MM.1S (cell line): ENCODE measurements around the gene IL2RG.

Source experiments
- EZH2 ChIP-seq: fragments of 300-600 bp; sonication (generic); optimal IDR thresholded peaks from 2 replicates; pipeline ENCODE3; 2017; ENCODE audit warnings: low read depth, mild to moderate bottlenecking, antibody characterized with exemption, low read length, mixed read lengths
- EZH2phosphoT487 ChIP-seq: fragments of 300-600 bp; sonication (generic); IDR thresholded peaks from 2 replicates; pipeline ENCODE4 v1.6.1; 2018; ENCODE audit warnings: antibody characterized with exemption, low read length
- TF ChIP-seq, protein P1 (sequence below): fragments of 300-600 bp; sonication (generic); IDR thresholded peaks from 2 replicates; pipeline ENCODE4 v1.5.1; 2016; ENCODE audit warnings: antibody characterized with exemption, low read length, mixed read lengths

DNA sequence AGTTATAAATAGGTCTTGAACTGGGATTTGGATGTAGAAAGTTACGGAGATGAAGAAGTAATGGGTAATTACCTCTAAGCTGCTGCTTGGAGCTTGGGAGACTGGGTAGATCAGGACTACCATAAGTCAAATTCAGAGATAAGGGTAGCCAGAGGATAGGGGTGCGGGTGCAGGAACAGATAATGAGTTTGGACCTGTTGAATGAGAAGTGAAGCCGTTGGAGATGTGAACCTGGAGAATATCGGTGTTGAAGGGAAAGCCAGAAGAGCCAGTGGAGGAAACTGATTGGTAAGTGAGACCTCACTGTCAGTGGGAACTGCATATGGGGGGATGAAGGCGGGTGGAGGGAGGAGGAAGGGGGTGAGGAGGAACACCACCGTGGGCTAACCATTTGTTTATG is 16.3 kb downstream of the IL2RG start:
- TF ChIP-seq, protein P1, sequence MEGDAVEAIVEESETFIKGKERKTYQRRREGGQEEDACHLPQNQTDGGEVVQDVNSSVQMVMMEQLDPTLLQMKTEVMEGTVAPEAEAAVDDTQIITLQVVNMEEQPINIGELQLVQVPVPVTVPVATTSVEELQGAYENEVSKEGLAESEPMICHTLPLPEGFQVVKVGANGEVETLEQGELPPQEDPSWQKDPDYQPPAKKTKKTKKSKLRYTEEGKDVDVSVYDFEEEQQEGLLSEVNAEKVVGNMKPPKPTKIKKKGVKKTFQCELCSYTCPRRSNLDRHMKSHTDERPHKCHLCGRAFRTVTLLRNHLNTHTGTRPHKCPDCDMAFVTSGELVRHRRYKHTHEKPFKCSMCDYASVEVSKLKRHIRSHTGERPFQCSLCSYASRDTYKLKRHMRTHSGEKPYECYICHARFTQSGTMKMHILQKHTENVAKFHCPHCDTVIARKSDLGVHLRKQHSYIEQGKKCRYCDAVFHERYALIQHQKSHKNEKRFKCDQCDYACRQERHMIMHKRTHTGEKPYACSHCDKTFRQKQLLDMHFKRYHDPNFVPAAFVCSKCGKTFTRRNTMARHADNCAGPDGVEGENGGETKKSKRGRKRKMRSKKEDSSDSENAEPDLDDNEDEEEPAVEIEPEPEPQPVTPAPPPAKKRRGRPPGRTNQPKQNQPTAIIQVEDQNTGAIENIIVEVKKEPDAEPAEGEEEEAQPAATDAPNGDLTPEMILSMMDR: no peak
- TF ChIP-seq EZH2phosphoT487 (no peak), EZH2 (no peak)
